MCF 10A (cell line): ENCODE results near the gene UGT3A1. TPM values are rescaled to one million over a fixed set of nuclear protein-coding genes. Genes with fewer than 3 reads are reported as not detected.
"Not testable (repeated sequence)": the region's sequence is repeated elsewhere in the genome, so short reads cannot be mapped to it uniquely, and the experiment has no call there.

Experiments used
- Bru-seq: library from RNA; stranded (reverse); fragments of 400-500 nt; gene quantifications from one replicate; lab custom pipeline; 2021; lab: Mats Ljungman, UMichigan
- BruChase-seq, 2 experiments: library from RNA; stranded (reverse); fragments of 400-500 nt; gene quantifications; one replicate each; lab custom pipeline; 2021; lab: Mats Ljungman, UMichigan
- BruUV-seq: library from RNA; stranded (reverse); fragments of 400-500 nt; replicated peaks from 2 replicates; lab custom pipeline; 2021; lab: Mats Ljungman, UMichigan
- CTCF ChIA-PET: fragments of 300-600 bp; sonication (Branson Sonifier 250); formaldehyde crosslinking; extraction: SDS; loops from one replicate; lab custom pipeline; 2021; ENCODE audit warnings: antibody characterized with exemption, inconsistent platforms; lab: Yijun Ruan, JAX
- POLR2A ChIA-PET: fragments of 300-600, 350-650 bp; sonication (Branson Sonifier 250); formaldehyde crosslinking; extraction: SDS; loops from one replicate; lab custom pipeline; 2020; ENCODE audit warnings: antibody characterized with exemption, inconsistent platforms; lab: Yijun Ruan, JAX
- DNase-seq: peaks from one replicate; pipeline ENCODE4 v3.0.0-alpha.2; 2018; ENCODE audit not compliant: unreplicated experiment
- H3K27ac Mint-ChIP-seq: one replicate; pipeline ENCODE4 v1.8.0; 2022; ENCODE audit warnings: mild to moderate bottlenecking, low read depth, mixed read lengths; ENCODE audit not compliant: unreplicated experiment
- H3K27me3 Mint-ChIP-seq: one replicate; pipeline ENCODE4 v1.8.0; 2022; ENCODE audit warnings: mixed read lengths; ENCODE audit not compliant: insufficient read depth, unreplicated experiment
- H3K36me3 Mint-ChIP-seq: one replicate; pipeline ENCODE4 v1.8.0; 2022; ENCODE audit warnings: mild to moderate bottlenecking, moderate library complexity, mixed read lengths; ENCODE audit not compliant: insufficient read depth, unreplicated experiment
- H3K4me1 Mint-ChIP-seq: one replicate; pipeline ENCODE4 v1.8.0; 2022; ENCODE audit warnings: mixed read lengths; ENCODE audit not compliant: insufficient read depth, unreplicated experiment
- H3K4me3 Mint-ChIP-seq: one replicate; pipeline ENCODE4 v1.8.0; 2022; ENCODE audit warnings: mild to moderate bottlenecking, moderate library complexity, mixed read lengths; ENCODE audit not compliant: unreplicated experiment
- H3K9me3 Mint-ChIP-seq: one replicate; pipeline ENCODE4 v1.8.0; 2022; ENCODE audit warnings: mixed read lengths; ENCODE audit not compliant: unreplicated experiment
- intact Hi-C: fragments of 100-400 bp; cut with micrococcal nuclease; formaldehyde crosslinking; loops from 2 replicates; pipeline ENCODE4 v1.14.1; 2022
- long read RNA-seq: library from polyadenylated mRNA; stranded (forward); transcript quantifications from one replicate; pipeline ENCODE4 v2.0.0, GENCODE V29; 2022
- total RNA-seq: library from RNA; stranded (reverse); gene quantifications from 2 replicates; pipeline ENCODE4 v1.2.3, GENCODE V29; 2022
- TF ChIP-seq, protein P1 (sequence below): fragments of 200-600 bp; IDR thresholded peaks from one replicate; pipeline ENCODE4 v1.8.0; 2022; ENCODE audit warnings: antibody characterized with exemption, mild to moderate bottlenecking; ENCODE audit not compliant: unreplicated experiment

Gene UGT3A1, protein sequence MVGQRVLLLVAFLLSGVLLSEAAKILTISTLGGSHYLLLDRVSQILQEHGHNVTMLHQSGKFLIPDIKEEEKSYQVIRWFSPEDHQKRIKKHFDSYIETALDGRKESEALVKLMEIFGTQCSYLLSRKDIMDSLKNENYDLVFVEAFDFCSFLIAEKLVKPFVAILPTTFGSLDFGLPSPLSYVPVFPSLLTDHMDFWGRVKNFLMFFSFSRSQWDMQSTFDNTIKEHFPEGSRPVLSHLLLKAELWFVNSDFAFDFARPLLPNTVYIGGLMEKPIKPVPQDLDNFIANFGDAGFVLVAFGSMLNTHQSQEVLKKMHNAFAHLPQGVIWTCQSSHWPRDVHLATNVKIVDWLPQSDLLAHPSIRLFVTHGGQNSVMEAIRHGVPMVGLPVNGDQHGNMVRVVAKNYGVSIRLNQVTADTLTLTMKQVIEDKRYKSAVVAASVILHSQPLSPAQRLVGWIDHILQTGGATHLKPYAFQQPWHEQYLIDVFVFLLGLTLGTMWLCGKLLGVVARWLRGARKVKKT
- total RNA-seq, result not detected in 2 replicates
- not detected for Bru-seq, nascent RNA
- not detected for BruChase-seq, experiment 1, labeled RNA remaining after a 6-hour chase
- percentile 2 among the genes with signal in this experiment for BruChase-seq, experiment 2, labeled RNA remaining after a 2-hour chase
- long read RNA-seq, result 0 reads

DNA sequence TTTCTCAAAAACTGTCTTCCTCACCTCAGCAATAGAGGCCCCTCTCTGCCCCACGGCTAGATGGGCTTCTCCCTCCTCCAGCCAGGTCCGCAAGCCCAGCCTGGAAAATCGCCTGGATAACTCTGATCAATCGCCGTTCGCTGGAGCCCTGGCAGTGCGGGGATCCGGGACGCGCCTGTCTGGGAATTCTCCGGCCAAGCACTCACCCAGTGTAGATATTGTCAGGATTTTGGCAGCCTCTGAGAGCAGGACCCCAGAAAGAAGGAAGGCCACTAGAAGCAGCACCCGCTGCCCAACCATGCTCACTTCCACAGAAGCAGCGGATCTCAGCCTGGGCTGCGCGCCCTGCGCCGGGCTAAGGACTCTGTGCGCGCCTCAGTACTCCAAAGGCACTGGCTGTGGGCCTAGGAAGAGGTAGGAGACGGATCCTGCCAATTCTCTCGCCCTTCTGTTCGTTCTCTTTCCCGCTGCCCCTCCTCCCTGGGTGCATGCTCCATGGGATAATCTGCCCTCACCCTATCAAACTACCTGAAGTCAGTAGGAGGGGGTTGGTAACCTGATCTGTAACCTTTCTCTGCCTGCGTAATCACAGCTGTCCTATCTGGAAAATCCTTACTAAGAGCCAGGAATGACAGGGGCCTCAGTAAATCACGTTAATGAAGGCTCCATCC lies at the start of gene UGT3A1:
TSS of gene UGT3A1 (minus strand) at position 450 of the 671 bp plus-strand sequence. CDS start at position 300, 150 bp downstream.
- Mint-ChIP-seq H3K4me1 (no peaks in the 10 kb centered on the region), H3K27me3 (peaks cover 25% of the 10 kb centered on the region), H3K9me3 (no peaks in the 10 kb centered on the region), H3K36me3 (no peaks in the 10 kb centered on the region), H3K27ac (no peak within 1 kb of the TSS), H3K4me3 (no peak within 1 kb of the TSS)
- TF ChIP-seq, protein P1, sequence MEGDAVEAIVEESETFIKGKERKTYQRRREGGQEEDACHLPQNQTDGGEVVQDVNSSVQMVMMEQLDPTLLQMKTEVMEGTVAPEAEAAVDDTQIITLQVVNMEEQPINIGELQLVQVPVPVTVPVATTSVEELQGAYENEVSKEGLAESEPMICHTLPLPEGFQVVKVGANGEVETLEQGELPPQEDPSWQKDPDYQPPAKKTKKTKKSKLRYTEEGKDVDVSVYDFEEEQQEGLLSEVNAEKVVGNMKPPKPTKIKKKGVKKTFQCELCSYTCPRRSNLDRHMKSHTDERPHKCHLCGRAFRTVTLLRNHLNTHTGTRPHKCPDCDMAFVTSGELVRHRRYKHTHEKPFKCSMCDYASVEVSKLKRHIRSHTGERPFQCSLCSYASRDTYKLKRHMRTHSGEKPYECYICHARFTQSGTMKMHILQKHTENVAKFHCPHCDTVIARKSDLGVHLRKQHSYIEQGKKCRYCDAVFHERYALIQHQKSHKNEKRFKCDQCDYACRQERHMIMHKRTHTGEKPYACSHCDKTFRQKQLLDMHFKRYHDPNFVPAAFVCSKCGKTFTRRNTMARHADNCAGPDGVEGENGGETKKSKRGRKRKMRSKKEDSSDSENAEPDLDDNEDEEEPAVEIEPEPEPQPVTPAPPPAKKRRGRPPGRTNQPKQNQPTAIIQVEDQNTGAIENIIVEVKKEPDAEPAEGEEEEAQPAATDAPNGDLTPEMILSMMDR, result no peak
- DNase-seq, result no peak
- CTCF ChIA-PET, result no interaction called here
- BruUV-seq, result no TSS peak
- intact Hi-C loops, result no loop called here
- POLR2A ChIA-PET, result no interaction called here

DNA sequence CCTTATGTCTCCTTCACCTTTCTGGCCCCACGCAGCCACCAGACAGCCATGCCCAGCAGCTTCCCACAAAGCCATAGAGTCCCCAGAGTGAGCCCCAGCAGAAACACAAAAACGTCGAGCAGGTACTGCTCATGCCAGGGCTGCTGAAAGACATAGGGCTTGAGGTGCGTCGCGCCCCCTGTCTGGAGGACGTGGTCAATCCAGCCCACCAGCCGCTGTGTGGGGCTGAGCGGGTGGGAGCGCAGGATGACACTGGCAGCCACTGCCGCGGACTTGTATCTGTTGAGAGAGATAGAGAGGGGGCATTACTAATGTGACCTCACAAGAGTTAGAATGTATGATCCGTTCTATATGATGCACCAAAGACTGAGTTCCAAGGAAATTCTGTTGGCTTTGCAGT lies 44.5 kb upstream of the UGT3A1 start:
- H3K9me3 Mint-ChIP-seq, result no peaks in the 10 kb centered on the region
- intact Hi-C loops, result no loop called here
- no peaks in the 10 kb centered on the region for H3K36me3 Mint-ChIP-seq
- H3K27me3 Mint-ChIP-seq, result peaks cover 14% of the 10 kb centered on the region
- TF ChIP-seq, protein P1, result no peak
- H3K4me1 Mint-ChIP-seq, result no peaks in the 10 kb centered on the region
- H3K27ac Mint-ChIP-seq, result no peak overlapping the region
- H3K4me3 Mint-ChIP-seq, result no peak overlapping the region
- BruUV-seq, result no TSS peak
- no peak for DNase-seq
- ChIA-PET CTCF (no interaction called here), POLR2A (interaction anchor here (0.6 kb wide), 1 partner anchor 8 kb away, joined by 3 read pairs; no protein-coding TSS in a partner anchor)

DNA sequence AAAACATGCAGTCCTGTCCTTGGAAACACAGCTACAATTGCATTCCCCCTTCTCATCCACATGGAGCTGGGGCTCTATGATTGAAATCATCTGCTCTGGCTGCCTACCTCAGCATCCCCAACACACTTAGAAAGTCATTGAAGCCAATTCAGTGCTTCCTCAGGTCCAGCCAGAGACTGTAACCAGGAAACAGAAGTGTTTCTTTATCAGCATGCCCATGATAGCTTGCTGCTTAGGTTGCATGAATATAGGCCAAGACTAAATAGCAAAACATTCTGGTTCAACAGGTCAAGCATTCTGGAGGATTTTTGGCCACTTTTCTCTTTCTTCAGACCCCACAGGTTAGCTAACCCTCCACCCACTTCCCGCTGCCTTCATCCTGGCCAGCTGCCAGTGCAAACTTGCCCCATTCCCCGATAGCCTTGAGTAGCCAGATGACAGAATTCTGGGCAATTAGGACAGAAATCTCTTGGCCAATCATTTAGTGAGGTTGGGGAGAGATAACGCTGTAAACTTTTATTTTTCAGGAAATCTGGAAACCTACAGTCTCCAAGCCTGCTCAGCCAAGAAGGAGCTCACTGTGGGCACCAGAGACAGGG lies 43.4 kb upstream of the UGT3A1 start:
- H3K36me3 Mint-ChIP-seq, H3K27ac Mint-ChIP-seq, intact Hi-C loops, H3K4me1 Mint-ChIP-seq, H3K9me3 Mint-ChIP-seq, H3K4me3 Mint-ChIP-seq, BruUV-seq, DNase-seq, POLR2A ChIA-PET: not testable (repeated sequence)
- peaks cover 14% of the 10 kb centered on the region for H3K27me3 Mint-ChIP-seq
- CTCF ChIA-PET, result interaction anchor here (0.7 to 1.4 kb wide), 3 partner anchors 13 to 56 kb away, joined by 3 to 6 read pairs (median 5); no protein-coding TSS in a partner anchor

DNA sequence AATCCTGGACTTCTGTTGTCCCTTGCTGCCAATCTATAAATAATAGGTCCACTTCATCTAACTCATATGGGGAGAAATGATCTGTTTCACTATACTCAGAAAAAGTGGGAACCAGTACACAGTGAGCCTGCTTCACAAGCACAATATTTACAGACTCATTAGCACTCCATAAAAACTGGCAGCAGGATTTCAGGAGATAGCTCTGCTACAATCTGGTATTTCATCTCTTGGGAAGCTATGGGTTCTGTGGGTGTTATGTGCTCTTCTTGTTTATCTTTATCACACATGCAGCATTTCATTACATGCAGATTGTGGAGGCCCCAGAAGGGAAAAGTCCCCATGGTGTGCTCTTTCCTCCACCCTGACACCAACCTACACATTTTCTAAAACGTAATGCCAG lies 42.3 kb upstream of the UGT3A1 start:
- no peak for DNase-seq
- Mint-ChIP-seq H3K4me1 (no peaks in the 10 kb centered on the region), H3K4me3 (no peak overlapping the region), H3K9me3 (no peaks in the 10 kb centered on the region), H3K27ac (no peak overlapping the region), H3K36me3 (peaks cover 6% of the 10 kb centered on the region), H3K27me3 (peaks cover 14% of the 10 kb centered on the region)
- POLR2A ChIA-PET, result no interaction called here
- no TSS peak for BruUV-seq
- CTCF ChIA-PET, result interaction anchor here (1.4 kb wide), 1 partner anchor 45 kb away, joined by 6 read pairs; no protein-coding TSS in a partner anchor
- TF ChIP-seq, protein P1, result no peak
- intact Hi-C loops, result no loop called here
